Endothelial cell of umbilical vein (primary cell): Measurements from ENCODE around the gene KLHL1. TPM values are rescaled to one million over a fixed set of nuclear protein-coding genes. Genes with fewer than 3 reads are reported as not detected.

Experiments used
- BruUV-seq: library from RNA; stranded (reverse); fragments of 400-500 nt; replicated peaks from 2 replicates; lab custom pipeline; 2021; lab: Mats Ljungman, UMichigan
- CTCF ChIA-PET: fragments of 300-600, 350-600 bp; sonication (Branson Sonifier 250); formaldehyde crosslinking; loops from one replicate; lab custom pipeline; 2021; ENCODE audit warnings: antibody characterized with exemption, inconsistent platforms; lab: Charles Lee
- POLR2A ChIA-PET: fragments of 300-600, 350-600 bp; sonication (Branson Sonifier 250); formaldehyde crosslinking; loops from one replicate; lab custom pipeline; 2021; ENCODE audit warnings: antibody characterized with exemption, inconsistent platforms; lab: Charles Lee
- DNase-seq: peaks from one replicate; pipeline ENCODE4 v3.0.0-alpha.2; 2011; ENCODE audit warnings: low read depth, low spot score
- FAIRE-seq: peaks from 2 replicates; lab custom pipeline; 2011; peaks lifted over from hg19 to GRCh38; lab: Jason Lieb, UNC
- H2AFZ ChIP-seq: 2 replicates; pipeline ENCODE4 v1.6.0; 2012; ENCODE audit warnings: low read depth, low read length, control low read depth, inconsistent platforms
- H3K27ac ChIP-seq: 2 replicates; pipeline ENCODE4 v1.5.1; 2011; ENCODE audit warnings: low read depth, mild to moderate bottlenecking, control low read depth, low read length, moderate library complexity; ENCODE audit not compliant: insufficient read depth
- H3K27me3 ChIP-seq, 2 experiments: 2 replicates each; pipeline versions ENCODE4 v1.6.0 to v1.6.1; 2011; ENCODE audit warnings: low read length in 2 of 2, mixed read lengths in 1 of 2; ENCODE audit not compliant: control insufficient read depth in 2 of 2, insufficient read depth in 2 of 2
- H3K36me3 ChIP-seq, 2 experiments: 2 replicates in 1 of 2; 3 replicates in 1 of 2; pipeline ENCODE4 v1.5.1; 2011; ENCODE audit warnings: low read length in 2 of 2, mild to moderate bottlenecking in 1 of 2, moderate library complexity in 1 of 2; ENCODE audit not compliant: control insufficient read depth in 2 of 2, insufficient read depth in 2 of 2; ENCODE audit errors: extremely low read depth in 1 of 2
- H3K4me1 ChIP-seq: 3 replicates; pipeline ENCODE4 v1.5.1; 2011; ENCODE audit warnings: mild to moderate bottlenecking, low read length; ENCODE audit not compliant: control insufficient read depth, insufficient read depth; ENCODE audit errors: extremely low read depth
- H3K4me2 ChIP-seq: 2 replicates; pipeline ENCODE4 v1.6.1; 2011; ENCODE audit warnings: low read length, control low read depth, mixed read lengths; ENCODE audit not compliant: insufficient read depth
- H3K4me3 ChIP-seq, 3 experiments: fragments of 200-600 bp in 1 of 3; sonication (generic), shearing (Covaris generic) in 1 of 3; replicated peaks in 1 of 3; 2 replicates each; pipeline ENCODE4 v1.5.1; 2011 to 2016; ENCODE audit warnings: control low read depth in 3 of 3, low read length in 3 of 3, mild to moderate bottlenecking in 2 of 3, inconsistent platforms in 1 of 3, low read depth in 1 of 3, moderate library complexity in 1 of 3; ENCODE audit not compliant: insufficient read depth in 1 of 3
- H3K79me2 ChIP-seq: 2 replicates; pipeline ENCODE4 v1.6.0; 2012; ENCODE audit warnings: low read length, inconsistent platforms; ENCODE audit not compliant: control insufficient read depth, insufficient read depth
- H3K9ac ChIP-seq: replicated peaks from 2 replicates; pipeline ENCODE3; 2011; ENCODE audit warnings: low read length, control low read depth; ENCODE audit not compliant: insufficient read depth; ENCODE audit errors: extremely low read depth
- H3K9me1 ChIP-seq: replicated peaks from 3 replicates; pipeline ENCODE4 v1.6.0; 2011; ENCODE audit warnings: mild to moderate bottlenecking, low read length; ENCODE audit not compliant: control insufficient read depth, insufficient read depth; ENCODE audit errors: extremely low read depth
- H3K9me3 ChIP-seq: replicated peaks from 2 replicates; pipeline ENCODE4 v1.5.1; 2012; ENCODE audit warnings: low read length, inconsistent platforms; ENCODE audit not compliant: control insufficient read depth, insufficient read depth
- H4K20me1 ChIP-seq: replicated peaks from 2 replicates; pipeline ENCODE3; 2011; ENCODE audit warnings: mild to moderate bottlenecking, low read length; ENCODE audit not compliant: control insufficient read depth, insufficient read depth; ENCODE audit errors: extremely low read depth
- CTCF ChIP-seq, 2 donors: IDR thresholded peaks; 1 replicate in 1 of 2; 2 replicates in 1 of 2; pipeline ENCODE4 v1.5.1; 2011; ENCODE audit warnings: low read length in 2 of 2, mild to moderate bottlenecking in 2 of 2, moderate library complexity in 2 of 2, control low read depth in 1 of 2, inconsistent platforms in 1 of 2, low read depth in 1 of 2; ENCODE audit not compliant: insufficient read depth in 1 of 2; ENCODE audit errors: extremely low read depth in 1 of 2
- FOS ChIP-seq: IDR thresholded peaks from 2 replicates; pipeline ENCODE4 v1.6.1; 2011; ENCODE audit warnings: mild to moderate bottlenecking, low read length, moderate library complexity, borderline replicate concordance; ENCODE audit not compliant: insufficient read depth
- JUN ChIP-seq: IDR thresholded peaks from 2 replicates; pipeline ENCODE4 v1.6.1; 2011; ENCODE audit warnings: borderline replicate concordance, low read depth; ENCODE audit not compliant: insufficient read length, insufficient read depth
- MAX ChIP-seq: IDR thresholded peaks from 2 replicates; pipeline ENCODE4 v1.6.1; 2011; ENCODE audit not compliant: insufficient read depth, insufficient read length
- MYC ChIP-seq: IDR thresholded peaks from one replicate; pipeline ENCODE4 v1.6.1; 2011; ENCODE audit warnings: mild to moderate bottlenecking, low read depth, low read length
- POLR2A ChIP-seq: IDR thresholded peaks from 2 replicates; pipeline ENCODE4 v1.6.1; 2012; ENCODE audit warnings: low read depth, mild to moderate bottlenecking, control low read depth, low read length
- POLR2AphosphoS5 ChIP-seq: IDR thresholded peaks from 2 replicates; pipeline ENCODE4 v1.6.1; 2012; ENCODE audit warnings: low read depth, mild to moderate bottlenecking, control low read depth, low read length, moderate library complexity; ENCODE audit not compliant: insufficient read depth
- dilution Hi-C: fragments of 300-500 bp; cut with MboI; formaldehyde crosslinking; loops from one replicate; pipeline ENCODE4 v1.15.0; 2019; ENCODE audit warnings: low sequenced_read_pairs; ENCODE audit not compliant: extremely low pct_ligation_motif_present
- intact Hi-C: fragments of 100-400 bp; cut with micrococcal nuclease; formaldehyde crosslinking; loops from one replicate; pipeline ENCODE4 v1.10.0; 2022
- polyA plus RNA-seq, 4 experiments: library from polyadenylated mRNA; depleted of rRNA in 3 of 4; stranded (reverse) in 3 of 4; unstranded in 1 of 4; fragments of >200 nt; gene quantifications; 2 replicates each; pipeline versions ENCODE4 v1.2.1 to v1.2.3, GENCODE V29; 2011 to 2012; ENCODE audit warnings: missing spikeins in 1 of 4
- small RNA-seq: library from RNA; depleted of rRNA; stranded (forward); fragments of <200 nt; gene quantifications from one replicate; pipeline ENCODE3, GENCODE V24; 2012; ENCODE audit warnings: low replicate concordance, low read depth; ENCODE audit not compliant: insufficient read depth, insufficient read length
- total RNA-seq: library from RNA; stranded (reverse); gene quantifications from 2 replicates; pipeline ENCODE4 v1.2.3, GENCODE V29; 2021

Gene KLHL1
- total and polyA plus RNA-seq, 2 donors (not counting 3 experiments of a cell fraction or from before 2014, with no cell fraction given): not detected

- ChIA-PET CTCF (no interaction called here), POLR2A (no interaction called here)
- Histone ChIP-seq H3K4me1 (no peaks in the 10 kb centered on the region), H3K4me2 (no peak overlapping the region), H3K27me3 (no peaks in the 10 kb centered on the region), H3K36me3 (no peaks in the 10 kb centered on the region), H3K9ac (no peak overlapping the region), H4K20me1 (no peaks in the 10 kb centered on the region), H3K9me3 (no peaks in the 10 kb centered on the region), H2AFZ (no peak overlapping the region), H3K4me3 (no peak overlapping the region), H3K27ac (no peak overlapping the region), H3K79me2 (no peaks in the 10 kb centered on the region), H3K9me1 (no peaks in the 10 kb centered on the region)
- intact Hi-C loops: no loop called here
- no peak for FAIRE-seq
- dilution Hi-C loops: no loop called here
- TF ChIP-seq POLR2A (no peak), FOS (no peak), POLR2AphosphoS5 (no peak), CTCF (IDR thresholded peaks at IDR 0.05; ENCODE audit: extremely low read depth in 1 of 2, insufficient read depth in 1 of 2, low read depth in 1 of 2, low read length in 2 of 2) (no peak), JUN (no peak), MAX (no peak), MYC (no peak)
- no peak for DNase-seq
- BruUV-seq: no TSS peak
Measured at GRCh38 chr13:69654392-69654791, 453.9 kb downstream of the KLHL1 start.

Small RNA genes lying within 50 kb of the gene (small RNA-seq; reads per million reads assigned to genes)
- not detected for gene RNY3P10

Other genes with a start within 250 kb of the KLHL1 start
- not detected in 2 replicates for gene ATXN8OS, start 626 bp downstream of the KLHL1 start, total RNA-seq
- gene ATXN8OS, start 626 bp downstream of the KLHL1 start, polyA plus RNA-seq: not detected in 2 replicates